A549 treated with AZD9567 at 1 μM for 4 hours (cell line): Measurements from ENCODE around the gene PPP1R9A. TPM values are rescaled to one million over a fixed set of nuclear protein-coding genes. Genes with fewer than 3 reads are reported as not detected.

ENCODE experiments used
- total RNA-seq: library from RNA; stranded (reverse); fragments of 200-300 nt; extraction: Qiagen RNA extraction; gene quantifications from 5 replicates; pipeline ENCODE4 v1.2.3, GENCODE V29; 2022; ENCODE audit not compliant: insufficient read depth

PPP1R9A gene
- 2.0 to 3.5 TPM (median 3.0 TPM) in 5 replicates for total RNA-seq

GRCh38 chr7:94907026-94907810, at the start of gene PPP1R9A:
Gene PPP1R9A (plus strand): TSS chr7:94907594. CDS start chr7:94910114, 2,520 bp downstream.

GRCh38 chr7:95324431-95324830, 417.0 kb downstream of the PPP1R9A start, which contains the start of gene PON1:
Gene PON1 (minus strand): TSS chr7:95324532. CDS start chr7:95324475, 57 bp downstream.

